H1 (cell line): ENCODE measurements around the gene LRRC55. TPM values are rescaled to one million over a fixed set of nuclear protein-coding genes. Genes with fewer than 3 reads are reported as not detected.

Experiments used
- SAP30 ChIP-seq: fragments of 300-600 bp; sonication (generic); IDR thresholded peaks from 2 replicates; pipeline ENCODE4 v1.7.1; 2012; ENCODE audit warnings: low read length, moderate library complexity, mild to moderate bottlenecking, inconsistent platforms; ENCODE audit not compliant: insufficient read depth, insufficient replicate concordance
- polyA plus RNA-seq, 7 experiments: library from polyadenylated mRNA; depleted of rRNA in 3 of 7; stranded (reverse) in 5 of 7; unstranded in 2 of 7; fragments of >200 nt in 5 of 7; fragments of 200-250 nt in 2 of 7; gene quantifications; 1 replicate in 5 of 7; 2 replicates in 1 of 7; 4 replicates in 1 of 7; pipeline versions ENCODE4 v1.2.1 to v1.2.3, GENCODE V29; 2011 to 2013; ENCODE audit warnings: missing spikeins in 2 of 7, mixed read lengths in 2 of 7
- total RNA-seq: library from RNA; stranded (reverse); fragmentation: NEBNext Ultra II Directional; extraction: Animal tissue kit (Norgen Biotek cat#: 25700); gene quantifications from 2 replicates; pipeline ENCODE4 v1.2.1, GENCODE V29; 2021
- TF ChIP-seq, protein P1 (sequence below): fragments of 300-600 bp; sonication (generic); IDR thresholded peaks from 2 replicates; pipeline ENCODE4 v1.7.1; 2012; ENCODE audit warnings: low read length, moderate library complexity, mild to moderate bottlenecking, inconsistent platforms; ENCODE audit not compliant: insufficient replicate concordance

Gene LRRC55
- total and polyA plus RNA-seq, 2 of the 8 experiments (the other 6 are each of a cell fraction or from before 2014, with no cell fraction given), result 0.62 to 1.1 TPM

- TF ChIP-seq, protein P1, sequence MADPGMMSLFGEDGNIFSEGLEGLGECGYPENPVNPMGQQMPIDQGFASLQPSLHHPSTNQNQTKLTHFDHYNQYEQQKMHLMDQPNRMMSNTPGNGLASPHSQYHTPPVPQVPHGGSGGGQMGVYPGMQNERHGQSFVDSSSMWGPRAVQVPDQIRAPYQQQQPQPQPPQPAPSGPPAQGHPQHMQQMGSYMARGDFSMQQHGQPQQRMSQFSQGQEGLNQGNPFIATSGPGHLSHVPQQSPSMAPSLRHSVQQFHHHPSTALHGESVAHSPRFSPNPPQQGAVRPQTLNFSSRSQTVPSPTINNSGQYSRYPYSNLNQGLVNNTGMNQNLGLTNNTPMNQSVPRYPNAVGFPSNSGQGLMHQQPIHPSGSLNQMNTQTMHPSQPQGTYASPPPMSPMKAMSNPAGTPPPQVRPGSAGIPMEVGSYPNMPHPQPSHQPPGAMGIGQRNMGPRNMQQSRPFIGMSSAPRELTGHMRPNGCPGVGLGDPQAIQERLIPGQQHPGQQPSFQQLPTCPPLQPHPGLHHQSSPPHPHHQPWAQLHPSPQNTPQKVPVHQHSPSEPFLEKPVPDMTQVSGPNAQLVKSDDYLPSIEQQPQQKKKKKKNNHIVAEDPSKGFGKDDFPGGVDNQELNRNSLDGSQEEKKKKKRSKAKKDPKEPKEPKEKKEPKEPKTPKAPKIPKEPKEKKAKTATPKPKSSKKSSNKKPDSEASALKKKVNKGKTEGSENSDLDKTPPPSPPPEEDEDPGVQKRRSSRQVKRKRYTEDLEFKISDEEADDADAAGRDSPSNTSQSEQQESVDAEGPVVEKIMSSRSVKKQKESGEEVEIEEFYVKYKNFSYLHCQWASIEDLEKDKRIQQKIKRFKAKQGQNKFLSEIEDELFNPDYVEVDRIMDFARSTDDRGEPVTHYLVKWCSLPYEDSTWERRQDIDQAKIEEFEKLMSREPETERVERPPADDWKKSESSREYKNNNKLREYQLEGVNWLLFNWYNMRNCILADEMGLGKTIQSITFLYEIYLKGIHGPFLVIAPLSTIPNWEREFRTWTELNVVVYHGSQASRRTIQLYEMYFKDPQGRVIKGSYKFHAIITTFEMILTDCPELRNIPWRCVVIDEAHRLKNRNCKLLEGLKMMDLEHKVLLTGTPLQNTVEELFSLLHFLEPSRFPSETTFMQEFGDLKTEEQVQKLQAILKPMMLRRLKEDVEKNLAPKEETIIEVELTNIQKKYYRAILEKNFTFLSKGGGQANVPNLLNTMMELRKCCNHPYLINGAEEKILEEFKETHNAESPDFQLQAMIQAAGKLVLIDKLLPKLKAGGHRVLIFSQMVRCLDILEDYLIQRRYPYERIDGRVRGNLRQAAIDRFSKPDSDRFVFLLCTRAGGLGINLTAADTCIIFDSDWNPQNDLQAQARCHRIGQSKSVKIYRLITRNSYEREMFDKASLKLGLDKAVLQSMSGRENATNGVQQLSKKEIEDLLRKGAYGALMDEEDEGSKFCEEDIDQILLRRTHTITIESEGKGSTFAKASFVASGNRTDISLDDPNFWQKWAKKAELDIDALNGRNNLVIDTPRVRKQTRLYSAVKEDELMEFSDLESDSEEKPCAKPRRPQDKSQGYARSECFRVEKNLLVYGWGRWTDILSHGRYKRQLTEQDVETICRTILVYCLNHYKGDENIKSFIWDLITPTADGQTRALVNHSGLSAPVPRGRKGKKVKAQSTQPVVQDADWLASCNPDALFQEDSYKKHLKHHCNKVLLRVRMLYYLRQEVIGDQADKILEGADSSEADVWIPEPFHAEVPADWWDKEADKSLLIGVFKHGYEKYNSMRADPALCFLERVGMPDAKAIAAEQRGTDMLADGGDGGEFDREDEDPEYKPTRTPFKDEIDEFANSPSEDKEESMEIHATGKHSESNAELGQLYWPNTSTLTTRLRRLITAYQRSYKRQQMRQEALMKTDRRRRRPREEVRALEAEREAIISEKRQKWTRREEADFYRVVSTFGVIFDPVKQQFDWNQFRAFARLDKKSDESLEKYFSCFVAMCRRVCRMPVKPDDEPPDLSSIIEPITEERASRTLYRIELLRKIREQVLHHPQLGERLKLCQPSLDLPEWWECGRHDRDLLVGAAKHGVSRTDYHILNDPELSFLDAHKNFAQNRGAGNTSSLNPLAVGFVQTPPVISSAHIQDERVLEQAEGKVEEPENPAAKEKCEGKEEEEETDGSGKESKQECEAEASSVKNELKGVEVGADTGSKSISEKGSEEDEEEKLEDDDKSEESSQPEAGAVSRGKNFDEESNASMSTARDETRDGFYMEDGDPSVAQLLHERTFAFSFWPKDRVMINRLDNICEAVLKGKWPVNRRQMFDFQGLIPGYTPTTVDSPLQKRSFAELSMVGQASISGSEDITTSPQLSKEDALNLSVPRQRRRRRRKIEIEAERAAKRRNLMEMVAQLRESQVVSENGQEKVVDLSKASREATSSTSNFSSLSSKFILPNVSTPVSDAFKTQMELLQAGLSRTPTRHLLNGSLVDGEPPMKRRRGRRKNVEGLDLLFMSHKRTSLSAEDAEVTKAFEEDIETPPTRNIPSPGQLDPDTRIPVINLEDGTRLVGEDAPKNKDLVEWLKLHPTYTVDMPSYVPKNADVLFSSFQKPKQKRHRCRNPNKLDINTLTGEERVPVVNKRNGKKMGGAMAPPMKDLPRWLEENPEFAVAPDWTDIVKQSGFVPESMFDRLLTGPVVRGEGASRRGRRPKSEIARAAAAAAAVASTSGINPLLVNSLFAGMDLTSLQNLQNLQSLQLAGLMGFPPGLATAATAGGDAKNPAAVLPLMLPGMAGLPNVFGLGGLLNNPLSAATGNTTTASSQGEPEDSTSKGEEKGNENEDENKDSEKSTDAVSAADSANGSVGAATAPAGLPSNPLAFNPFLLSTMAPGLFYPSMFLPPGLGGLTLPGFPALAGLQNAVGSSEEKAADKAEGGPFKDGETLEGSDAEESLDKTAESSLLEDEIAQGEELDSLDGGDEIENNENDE, result no peak
- TF ChIP-seq SAP30, result no peak
Observed at GRCh38 chr11:57190548-57190947, 8.8 kb downstream of the LRRC55 start (continued).
